ENCODE data around the gene GBP7. TPM values are rescaled to one million over a fixed set of nuclear protein-coding genes. Genes with fewer than 3 reads are reported as not detected.

Gene GBP7
- total RNA-seq, 1 donor from 2014 or later = not detected

- Mint-ChIP-seq H3K36me3 (ENCODE audit: low read depth, unreplicated experiment) (no peaks in the 10 kb centered on the region), H3K4me1 (ENCODE audit: low read depth, unreplicated experiment) (peaks cover 2% of the 10 kb centered on the region), H3K9me3 (ENCODE audit: unreplicated experiment) (no peaks in the 10 kb centered on the region), H3K27me3 (ENCODE audit: low read depth, unreplicated experiment) (no peaks in the 10 kb centered on the region), H3K27ac (ENCODE audit: unreplicated experiment) (no peak overlapping the region), H3K4me3 (ENCODE audit: unreplicated experiment) (no peak overlapping the region)
- TF ChIP-seq EZH2 (IDR thresholded peaks at IDR 0.05; ENCODE audit: insufficient read depth, low read length) = no peak
- no peak for TF ChIP-seq CTCF (IDR thresholded peaks at IDR 0.05; ENCODE audit: insufficient read depth, low read depth, low read length)
- Histone ChIP-seq H3K9ac (ENCODE audit: low read length) (no peak overlapping the region), H3K4me3 (ENCODE audit: insufficient read depth, low read depth, low read length) (no peak overlapping the region), H3K4me1 (ENCODE audit: insufficient read depth, low read length) (no peaks in the 10 kb centered on the region), H3K79me2 (ENCODE audit: insufficient read depth, low read length) (no peaks in the 10 kb centered on the region), H4K20me1 (ENCODE audit: insufficient read depth, low read length) (no peaks in the 10 kb centered on the region), H3K27ac (ENCODE audit: low read depth, low read length) (no peak overlapping the region), H2AFZ (ENCODE audit: low read depth, low read length) (peak overlapping the region; percentile 52), H3K4me2 (ENCODE audit: low read length) (peak overlapping the region; percentile 62), H3K27me3 (ENCODE audit: insufficient read depth, low read length) (no peaks in the 10 kb centered on the region), H3K9me3 (ENCODE audit: insufficient read depth, low read depth, low read length) (no peaks in the 10 kb centered on the region), H3K36me3 (ENCODE audit: insufficient read depth, low read length) (no peaks in the 10 kb centered on the region)
- DNase-seq (ENCODE audit: low read depth) (no peak), FAIRE-seq (no peak)
Observed at GRCh38 chr1:89198081-89198480, 22.3 kb upstream of the GBP7 start.

- no peak overlapping the region for H3K4me2 ChIP-seq (ENCODE audit: low read length)
- H3K27ac ChIP-seq (ENCODE audit: low read depth, low read length) = no peak overlapping the region
- Mint-ChIP-seq H3K4me1 (ENCODE audit: low read depth, unreplicated experiment) (no peaks in the 10 kb centered on the region), H3K9me3 (ENCODE audit: unreplicated experiment) (no peaks in the 10 kb centered on the region), H3K4me3 (ENCODE audit: unreplicated experiment) (no peak overlapping the region), H3K27ac (ENCODE audit: unreplicated experiment) (no peak overlapping the region), H3K36me3 (ENCODE audit: low read depth, unreplicated experiment) (no peaks in the 10 kb centered on the region), H3K27me3 (ENCODE audit: low read depth, unreplicated experiment) (no peaks in the 10 kb centered on the region)
- no peaks in the 10 kb centered on the region for H3K79me2 ChIP-seq (ENCODE audit: insufficient read depth, low read length)
- no peaks in the 10 kb centered on the region for H3K27me3 ChIP-seq (ENCODE audit: insufficient read depth, low read length)
- no peak overlapping the region for H2AFZ ChIP-seq (ENCODE audit: low read depth, low read length)
- no peaks in the 10 kb centered on the region for H3K36me3 ChIP-seq (ENCODE audit: insufficient read depth, low read length)
- no peak for FAIRE-seq
- no peaks in the 10 kb centered on the region for H3K4me1 ChIP-seq (ENCODE audit: insufficient read depth, low read length)
- no peak for DNase-seq (ENCODE audit: low read depth)
- no peak overlapping the region for H3K4me3 ChIP-seq (ENCODE audit: insufficient read depth, low read depth, low read length)
- H4K20me1 ChIP-seq (ENCODE audit: insufficient read depth, low read length) = no peaks in the 10 kb centered on the region
- no peak overlapping the region for H3K9ac ChIP-seq (ENCODE audit: low read length)
- TF ChIP-seq EZH2 (IDR thresholded peaks at IDR 0.05; ENCODE audit: insufficient read depth, low read length) = no peak
- TF ChIP-seq CTCF (IDR thresholded peaks at IDR 0.05; ENCODE audit: insufficient read depth, low read depth, low read length) = no peak
- no peaks in the 10 kb centered on the region for H3K9me3 ChIP-seq (ENCODE audit: insufficient read depth, low read depth, low read length)
Observed at GRCh38 chr1:89195476-89195875, 19.7 kb upstream of the GBP7 start.

GRCh38 chr1:89191314-89191713 is 15.5 kb upstream of the GBP7 start:
- H3K79me2 ChIP-seq (ENCODE audit: insufficient read depth, low read length) = no peaks in the 10 kb centered on the region
- no peak overlapping the region for H3K4me3 ChIP-seq (ENCODE audit: insufficient read depth, low read depth, low read length)
- H4K20me1 ChIP-seq (ENCODE audit: insufficient read depth, low read length) = no peaks in the 10 kb centered on the region
- no peak overlapping the region for H3K27ac Mint-ChIP-seq (ENCODE audit: unreplicated experiment)
- no peaks in the 10 kb centered on the region for H3K4me1 ChIP-seq (ENCODE audit: insufficient read depth, low read length)
- H3K9ac ChIP-seq (ENCODE audit: low read length) = no peak overlapping the region
- H3K36me3 ChIP-seq (ENCODE audit: insufficient read depth, low read length) = no peaks in the 10 kb centered on the region
- no peak overlapping the region for H2AFZ ChIP-seq (ENCODE audit: low read depth, low read length)
- no peak for DNase-seq (ENCODE audit: low read depth)
- H3K9me3 Mint-ChIP-seq (ENCODE audit: unreplicated experiment) = no peaks in the 10 kb centered on the region
- H3K27me3 ChIP-seq (ENCODE audit: insufficient read depth, low read length) = no peaks in the 10 kb centered on the region
- no peak overlapping the region for H3K4me3 Mint-ChIP-seq (ENCODE audit: unreplicated experiment)
- H3K27ac ChIP-seq (ENCODE audit: low read depth, low read length) = no peak overlapping the region
- no peaks in the 10 kb centered on the region for H3K36me3 Mint-ChIP-seq (ENCODE audit: low read depth, unreplicated experiment)
- H3K9me3 ChIP-seq (ENCODE audit: insufficient read depth, low read depth, low read length) = no peaks in the 10 kb centered on the region
- FAIRE-seq = no peak
- H3K4me1 Mint-ChIP-seq (ENCODE audit: low read depth, unreplicated experiment) = no peaks in the 10 kb centered on the region
- TF ChIP-seq CTCF (IDR thresholded peaks at IDR 0.05; ENCODE audit: insufficient read depth, low read depth, low read length) (no peak), EZH2 (IDR thresholded peaks at IDR 0.05; ENCODE audit: insufficient read depth, low read length) (no peak)
- peaks cover 2% of the 10 kb centered on the region for H3K27me3 Mint-ChIP-seq (ENCODE audit: low read depth, unreplicated experiment)
- H3K4me2 ChIP-seq (ENCODE audit: low read length) = no peak overlapping the region

Data from astrocyte (in vitro differentiated cells and primary cell).